NCI-H774 (cell line): ENCODE results near the gene COQ8A.
"Not testable (repeated sequence)": the region's sequence is repeated elsewhere in the genome, so short reads cannot be mapped to it uniquely, and the experiment has no call there.

Source experiments
- DNase-seq: peaks from one replicate; lab custom pipeline; 2025; lab: John Stamatoyannopoulos, UW

COQ8A gene

GRCh38 chr1:226984521-226985238, 44.6 kb downstream of the COQ8A start:
- no peak for DNase-seq

- no peak for DNase-seq
Measured at GRCh38 chr1:226985239-226985838, 45.2 kb downstream of the COQ8A start.

GRCh38 chr1:226985839-226986463, 45.9 kb downstream of the COQ8A start:
- DNase-seq: no peak

- DNase-seq: no peak
Measured at GRCh38 chr1:226986496-226987178, 46.5 kb downstream of the COQ8A start.

GRCh38 chr1:226987179-226987536, 47.1 kb downstream of the COQ8A start:
- no peak for DNase-seq

GRCh38 chr1:226987623-226988333, 47.7 kb downstream of the COQ8A start:
- DNase-seq: no peak

GRCh38 chr1:226988334-226988666, 48.2 kb downstream of the COQ8A start:
- no peak for DNase-seq

GRCh38 chr1:226989085-226989920, 49.2 kb downstream of the COQ8A start:
- DNase-seq: no peak

GRCh38 chr1:226990133-226990716, 50.1 kb downstream of the COQ8A start:
- no peak for DNase-seq

- DNase-seq: no peak
Measured at GRCh38 chr1:226991920-226992319, 51.8 kb downstream of the COQ8A start.

- no peak for DNase-seq
Measured at GRCh38 chr1:226993814-226994585, 53.9 kb downstream of the COQ8A start.

GRCh38 chr1:226994586-226995364, 54.7 kb downstream of the COQ8A start:
- no peak for DNase-seq

- no peak for DNase-seq
Measured at GRCh38 chr1:226995365-226996332, 55.6 kb downstream of the COQ8A start.

- not testable (repeated sequence) for DNase-seq
Measured at GRCh38 chr1:226999579-226999978, 59.5 kb downstream of the COQ8A start.

GRCh38 chr1:227002531-227003049, 62.5 kb downstream of the COQ8A start:
- no peak for DNase-seq

- DNase-seq: no peak
Measured at GRCh38 chr1:227003165-227003564, 63.1 kb downstream of the COQ8A start.

- DNase-seq: no peak
Measured at GRCh38 chr1:227004796-227005195, 64.7 kb downstream of the COQ8A start.

- no peak for DNase-seq
Measured at GRCh38 chr1:227006226-227006796, 66.2 kb downstream of the COQ8A start.
